Measurements from ENCODE around the gene AP5B1. TPM values are rescaled to one million over a fixed set of nuclear protein-coding genes. Genes with fewer than 3 reads are reported as not detected.
"Not testable (repeated sequence)": the region's sequence is repeated elsewhere in the genome, so short reads cannot be mapped to it uniquely, and the experiment has no call there.

The AP5B1 gene
- total RNA-seq, 4 donors from 2014 or later = 15.4 to 32.8 (median 30.9) TPM

GRCh38 chr11:65771589-65772112, 9.1 kb downstream of the AP5B1 start:
- TF ChIP-seq CTCF (IDR thresholded peaks at IDR 0.05) = no peak
- ATAC-seq (ENCODE audit: low FRiP score) (no peak), DNase-seq (ENCODE audit: low spot score) (no peak)

- ATAC-seq (ENCODE audit: low FRiP score) (no peak), DNase-seq (ENCODE audit: low spot score) (no peak)
- TF ChIP-seq CTCF (IDR thresholded peaks at IDR 0.05) = no peak
Measured at GRCh38 chr11:65770951-65771567, 9.7 kb downstream of the AP5B1 start.

GRCh38 chr11:65767806-65768205, 13.0 kb downstream of the AP5B1 start:
- not testable (repeated sequence) for ATAC-seq (ENCODE audit: low FRiP score); DNase-seq (ENCODE audit: low spot score)

- no peak for TF ChIP-seq CTCF (IDR thresholded peaks at IDR 0.05)
- no peak for DNase-seq (ENCODE audit: low spot score)
- no peak for ATAC-seq (ENCODE audit: low FRiP score)
Measured at GRCh38 chr11:65767406-65767805, 13.4 kb downstream of the AP5B1 start.

GRCh38 chr11:65766535-65766934, 14.2 kb downstream of the AP5B1 start:
- DNase-seq (ENCODE audit: low spot score) = no peak
- TF ChIP-seq CTCF (IDR thresholded peaks at IDR 0.05) = no peak
- no peak for ATAC-seq (ENCODE audit: low FRiP score)

- no peak for DNase-seq (ENCODE audit: low spot score)
- no peak for ATAC-seq (ENCODE audit: low FRiP score)
- TF ChIP-seq CTCF (IDR thresholded peaks at IDR 0.05) = no peak
Measured at GRCh38 chr11:65764434-65764833, 16.3 kb downstream of the AP5B1 start.

- DNase-seq (ENCODE audit: low spot score); ATAC-seq (ENCODE audit: low FRiP score): not testable (repeated sequence)
Measured at GRCh38 chr11:65762816-65763215, 18.0 kb downstream of the AP5B1 start.

- ATAC-seq (ENCODE audit: low FRiP score) = not testable (repeated sequence)
Measured at GRCh38 chr11:65762169-65762568, 18.6 kb downstream of the AP5B1 start.

GRCh38 chr11:65745049-65745448, 35.7 kb downstream of the AP5B1 start:
- no peak for ATAC-seq (ENCODE audit: low FRiP score)
- no peak for TF ChIP-seq CTCF (IDR thresholded peaks at IDR 0.05)
- DNase-seq (ENCODE audit: low spot score) = no peak

More at GRCh38 chr11:65762169-65762568, 18.6 kb downstream of the AP5B1 start:
- not testable (repeated sequence) for DNase-seq (ENCODE audit: low spot score)

Data from omental fat pad (tissue), 4 donors.